Limb (tissue), 2 donors: ENCODE data around the gene RIOX2.
"Not testable (repeated sequence)": the region's sequence is repeated elsewhere in the genome, so short reads cannot be mapped to it uniquely, and the experiment has no call there.

Source experiments
- DNase-seq, 2 donors: peaks; one replicate each; pipeline ENCODE4 v3.0.0-alpha.2; 2016; ENCODE audit errors: extremely low spot score in 2 of 2

Gene RIOX2

DNA sequence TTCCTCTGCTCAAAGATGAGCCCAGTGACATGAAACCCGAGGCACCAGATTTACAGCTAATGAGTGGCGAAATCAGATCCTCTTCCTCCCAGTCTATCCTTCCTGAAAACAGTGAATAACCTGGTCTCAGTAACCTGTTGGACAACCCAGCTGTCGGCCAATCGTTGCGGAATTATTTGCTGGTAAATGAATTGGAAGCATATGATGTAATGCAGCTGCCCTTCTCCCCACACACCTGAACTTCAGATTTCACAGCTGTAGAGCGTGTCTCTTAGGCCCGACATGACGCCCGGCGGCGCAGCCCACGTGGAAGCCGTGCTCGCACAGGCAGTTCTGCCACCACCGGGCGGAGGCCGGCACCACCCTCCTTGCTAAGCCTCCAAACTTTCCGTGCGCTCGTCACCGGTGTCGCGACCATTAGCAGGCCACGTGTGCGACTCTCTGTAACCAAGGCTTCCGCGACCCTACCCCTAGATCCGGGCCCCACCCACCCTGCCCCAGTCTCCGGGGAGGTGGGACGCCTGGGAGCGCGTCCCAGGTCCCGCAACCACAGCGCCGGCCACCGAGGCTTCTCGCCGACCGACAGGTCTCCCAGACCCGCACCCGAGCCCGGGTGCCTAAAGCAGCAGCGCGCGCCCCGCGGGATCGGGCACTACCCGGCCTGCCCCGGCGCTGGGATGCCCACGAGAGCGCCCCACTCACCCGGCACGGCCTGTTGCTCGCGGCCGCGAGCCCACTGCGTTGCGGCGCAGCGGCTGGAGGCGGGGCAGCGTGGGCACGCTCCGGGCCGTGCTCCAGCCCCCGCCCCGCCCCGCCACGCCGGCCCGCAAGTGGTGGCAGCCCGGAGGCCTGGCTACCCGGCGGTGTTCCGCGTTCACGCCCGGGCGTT lies at the start of gene RIOX2:
Gene RIOX2 (minus strand): TSS at position 753 of the 889 bp plus-strand sequence. CDS start 4,838 bp downstream, outside the sequence.
- peak; percentile 51 to 77 for DNase-seq

DNA sequence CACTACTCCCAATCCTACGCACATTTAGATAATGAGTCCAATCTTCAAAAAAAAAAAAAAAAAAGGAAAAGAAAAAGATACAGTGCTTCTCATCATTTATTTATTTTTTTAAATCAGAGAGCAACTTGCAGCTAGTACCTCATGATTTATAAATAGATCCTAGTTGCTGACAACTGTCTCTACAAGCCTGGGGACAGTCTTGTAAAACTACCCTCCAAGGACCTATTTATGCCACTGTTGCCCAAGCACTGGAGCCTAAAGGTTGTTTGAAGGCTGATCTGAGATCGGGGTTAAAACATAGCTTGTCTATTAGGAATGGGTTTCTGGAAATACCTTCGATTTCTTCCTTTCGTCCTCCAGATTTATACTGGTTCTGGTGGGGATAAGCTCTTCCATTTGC lies 48.2 kb upstream of the RIOX2 start:
- no peak for DNase-seq

DNA sequence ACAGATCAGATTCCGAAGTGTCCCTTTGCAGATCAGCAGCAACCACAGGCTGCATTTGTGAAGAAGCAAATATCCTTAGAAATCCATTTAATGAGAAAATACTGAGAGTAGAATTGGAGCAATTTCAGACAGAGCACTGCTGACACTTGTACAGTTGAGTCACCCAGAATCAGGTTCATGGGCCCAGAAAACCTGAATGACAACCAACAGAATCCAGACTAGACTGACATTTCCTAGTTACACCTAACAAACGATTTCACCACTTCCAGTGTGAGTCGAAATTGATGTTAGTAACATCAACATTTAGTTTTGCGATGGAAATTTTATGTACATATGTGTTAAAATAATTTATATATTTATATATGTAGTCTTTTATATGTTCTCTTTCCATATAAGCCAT lies 46.1 kb upstream of the RIOX2 start:
- no peak for DNase-seq

DNA sequence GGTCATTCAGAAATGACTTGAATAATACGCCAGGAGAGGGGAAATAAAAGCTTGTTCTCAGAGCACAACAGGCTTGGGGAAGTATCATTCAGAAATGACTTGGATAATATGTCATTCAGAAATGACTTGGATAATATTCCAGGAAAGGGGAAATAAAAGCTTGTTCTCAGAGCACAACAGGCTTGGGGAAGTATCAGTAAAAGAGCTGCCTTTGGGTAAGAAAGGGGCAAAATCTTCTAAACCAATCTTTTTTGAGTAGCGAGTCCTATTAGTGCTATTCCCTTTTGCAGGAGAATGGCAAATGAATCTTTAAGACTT lies 42.0 kb upstream of the RIOX2 start:
- no peak for DNase-seq

DNA sequence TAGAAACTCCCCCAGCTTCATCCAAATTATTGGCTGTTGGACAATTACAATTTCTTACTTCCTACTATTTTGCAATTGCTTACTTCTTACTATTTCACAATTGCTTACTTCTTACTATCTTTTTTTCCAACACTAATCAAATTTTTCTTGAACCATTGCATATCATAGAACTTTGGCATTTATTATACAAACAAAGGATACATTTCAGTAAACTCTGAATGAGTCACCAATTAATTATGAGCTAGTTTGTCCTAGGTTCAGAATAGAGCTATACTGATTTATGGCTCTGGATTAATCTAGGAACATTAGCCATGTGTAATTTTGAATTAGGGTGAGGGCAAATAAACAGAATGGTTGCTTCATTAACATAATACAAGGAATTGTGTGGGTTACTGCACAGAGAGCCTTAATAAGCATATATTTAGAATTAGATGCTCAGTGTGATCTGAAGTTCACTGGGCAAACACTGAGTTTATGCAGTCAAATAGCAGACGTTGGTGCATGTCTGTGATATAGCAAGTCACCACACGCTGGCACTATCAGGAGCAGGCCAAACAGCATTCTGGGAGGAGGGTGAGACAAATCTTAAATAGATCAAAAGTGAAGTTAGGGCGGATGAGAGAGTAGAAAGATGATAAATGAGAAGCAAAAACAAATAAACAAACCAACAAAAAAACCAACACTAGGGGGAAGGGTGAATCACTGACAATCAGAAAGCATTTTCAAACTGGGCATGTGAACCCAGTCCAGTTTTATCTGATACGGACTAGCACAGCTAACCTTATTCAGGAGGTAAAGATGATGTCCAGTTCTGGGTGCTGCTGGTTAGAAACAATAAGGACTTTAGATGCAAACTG lies 41.4 kb upstream of the RIOX2 start:
- DNase-seq, result no peak

DNA sequence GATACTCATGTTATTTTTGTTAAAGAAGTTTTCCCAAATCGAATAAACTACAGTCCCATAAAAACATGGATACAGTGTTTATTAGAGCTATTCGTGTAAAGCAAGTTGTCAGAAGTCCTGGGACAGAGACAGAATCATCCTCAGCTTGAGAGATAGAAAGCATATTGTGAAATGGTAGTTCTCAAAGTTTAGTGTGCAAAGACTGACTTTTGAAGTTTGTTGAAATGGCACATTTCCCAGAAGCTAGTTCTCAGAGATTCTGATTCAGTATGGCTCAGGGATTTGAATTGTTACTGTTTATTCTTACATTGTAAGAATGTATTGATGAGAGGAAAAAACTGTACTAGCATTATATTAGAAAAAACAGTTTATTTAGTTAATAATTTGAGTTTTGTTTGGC lies 40.7 kb upstream of the RIOX2 start:
- peak in 1 of 2 donors; percentile 30 for DNase-seq

DNA sequence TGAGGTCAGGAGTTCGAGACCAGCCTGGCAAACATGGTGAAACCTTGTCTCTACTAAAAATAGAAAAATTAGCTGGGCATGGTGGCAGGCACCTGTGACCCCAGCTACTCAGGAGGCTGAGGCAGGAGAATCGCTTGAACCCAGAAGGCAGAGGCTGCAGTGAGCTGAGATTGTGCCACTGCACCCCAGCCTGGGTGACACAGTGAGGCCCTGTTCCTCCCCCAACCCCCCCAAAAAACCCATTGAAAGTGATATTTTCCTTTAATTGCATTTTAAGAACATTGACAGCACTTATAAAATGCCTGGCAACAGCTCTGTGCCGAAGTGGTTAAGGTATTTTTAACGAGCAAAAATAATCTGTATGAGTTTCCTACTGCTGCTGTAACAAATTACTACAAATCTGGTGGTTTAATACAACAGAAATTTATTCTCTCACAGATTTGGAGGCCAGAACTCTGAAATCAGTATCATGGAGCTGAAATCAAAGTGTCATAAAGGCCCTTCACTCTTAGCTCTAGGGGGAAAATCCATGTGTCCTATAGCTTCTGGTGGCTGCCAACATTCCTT lies 38.7 kb upstream of the RIOX2 start:
- DNase-seq, result not testable (repeated sequence)

DNA sequence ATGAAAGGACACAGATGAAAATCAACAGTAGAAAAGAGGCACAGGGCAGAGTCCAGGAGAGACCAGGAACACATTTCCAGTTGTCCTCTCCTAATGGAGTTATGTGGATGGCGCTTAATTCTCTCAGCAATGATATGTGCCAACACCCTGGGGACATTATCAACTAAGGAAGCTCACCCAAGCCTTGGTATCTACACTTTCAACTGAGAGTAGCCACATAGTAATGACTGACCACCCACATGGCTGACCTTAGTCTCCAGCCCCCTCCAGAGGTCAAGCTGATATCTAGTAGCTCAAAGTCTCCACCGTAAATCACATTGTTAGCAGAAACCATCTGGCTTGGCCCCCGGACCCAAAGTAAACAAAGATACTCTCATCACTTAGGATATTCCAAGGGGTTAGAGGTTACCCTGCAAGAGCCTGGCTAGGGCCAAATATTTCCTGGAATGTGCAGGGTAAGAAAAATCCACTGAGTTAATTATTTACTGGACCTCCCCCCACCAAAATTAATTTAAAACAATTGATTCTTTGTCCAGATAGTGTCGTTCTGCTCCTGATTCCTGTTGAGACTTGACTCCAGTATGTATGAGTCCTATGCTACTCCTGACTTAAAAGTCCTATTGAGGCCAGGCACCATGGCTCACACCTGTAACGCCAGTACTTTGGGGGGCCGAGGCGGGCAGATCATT lies 38.1 kb upstream of the RIOX2 start:
- DNase-seq, result no peak

DNA sequence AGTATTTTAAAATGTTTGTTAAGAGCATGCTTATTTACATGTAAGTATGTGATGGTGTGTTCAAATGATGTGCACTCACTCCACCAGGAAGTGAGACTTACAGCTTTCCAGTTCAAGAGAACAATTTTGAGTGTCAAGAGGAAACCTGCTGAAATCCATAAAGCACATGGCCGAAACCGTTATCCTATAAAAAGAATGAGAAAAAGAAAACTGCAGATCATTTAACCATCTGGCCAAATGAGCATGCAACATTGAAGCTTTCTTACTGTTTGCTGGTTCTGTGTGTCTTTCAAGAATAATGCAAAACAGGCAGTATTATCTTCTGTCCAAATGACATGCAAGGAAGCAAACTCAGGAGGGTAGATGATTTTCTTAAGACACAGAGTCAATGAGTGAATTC lies 36.6 kb upstream of the RIOX2 start:
- no peak for DNase-seq

DNA sequence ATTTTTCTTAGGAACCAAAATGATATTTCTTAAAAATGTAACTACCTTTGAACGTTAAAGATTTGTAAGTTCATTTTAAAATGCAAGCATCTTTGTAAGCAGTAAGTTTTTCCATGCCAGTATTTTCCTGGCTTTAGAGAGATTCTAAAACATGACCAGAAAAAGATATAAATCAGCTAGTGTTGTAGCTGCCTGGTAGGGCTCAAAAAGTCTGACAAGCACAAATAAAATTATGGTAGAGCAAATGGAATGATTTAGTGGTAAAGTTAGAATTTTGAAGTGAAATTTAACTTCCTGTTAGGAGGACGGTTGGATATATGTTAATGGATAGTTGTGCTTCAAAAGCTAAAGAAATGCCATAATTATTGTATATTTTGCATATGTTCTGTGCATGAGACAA lies 33.2 kb upstream of the RIOX2 start:
- no peak for DNase-seq

DNA sequence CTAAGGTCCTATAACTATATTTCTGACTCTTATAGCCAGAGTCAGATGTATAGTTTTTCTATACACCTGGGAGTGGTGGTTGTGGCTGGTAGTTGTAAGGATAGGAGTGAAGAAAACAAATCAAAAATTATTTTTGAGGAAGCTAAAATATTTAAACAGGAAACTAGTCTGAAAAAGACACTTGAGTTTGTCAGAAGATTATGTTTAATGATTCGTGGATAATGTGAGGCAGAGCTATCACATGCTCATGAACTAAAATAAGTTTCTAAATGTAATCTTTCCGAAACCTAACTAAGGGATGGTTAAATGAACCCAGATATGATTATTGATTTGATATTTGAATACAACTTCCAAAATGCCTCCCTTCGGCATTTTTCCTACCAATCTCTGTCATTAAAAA lies 32.5 kb upstream of the RIOX2 start:
- DNase-seq, result no peak

DNA sequence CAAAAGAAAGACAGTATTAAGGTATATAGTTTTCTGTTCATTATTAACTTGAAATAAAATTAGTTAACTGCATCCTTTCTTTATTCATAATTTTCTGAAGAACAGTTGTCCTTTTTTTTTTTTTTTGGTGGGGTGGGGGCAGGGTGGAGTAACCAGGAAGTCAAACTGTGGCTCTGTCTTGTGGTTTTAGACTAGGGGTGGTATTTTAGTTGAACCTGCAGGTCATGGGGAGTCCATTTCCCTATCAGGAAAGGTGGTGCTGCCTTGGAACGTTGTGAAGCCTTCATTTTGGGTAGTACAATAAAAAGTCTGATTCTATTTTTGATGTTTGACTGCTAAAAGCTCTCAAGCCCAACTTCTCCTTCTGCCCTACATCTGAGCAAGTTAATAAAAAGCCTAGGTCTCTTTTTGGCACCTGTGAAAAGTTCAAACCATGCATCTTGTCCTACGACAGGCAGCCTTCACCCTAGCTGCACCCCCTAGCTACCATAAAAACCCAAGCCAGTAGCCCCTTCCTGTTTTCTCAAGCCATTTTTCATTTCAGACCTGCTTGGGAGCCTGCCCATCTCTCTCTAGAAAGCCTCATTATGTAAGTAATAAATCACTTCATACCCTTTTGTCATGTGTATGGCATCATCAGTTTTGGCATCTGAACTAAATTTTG lies 31.2 kb upstream of the RIOX2 start:
- DNase-seq, result no peak

DNA sequence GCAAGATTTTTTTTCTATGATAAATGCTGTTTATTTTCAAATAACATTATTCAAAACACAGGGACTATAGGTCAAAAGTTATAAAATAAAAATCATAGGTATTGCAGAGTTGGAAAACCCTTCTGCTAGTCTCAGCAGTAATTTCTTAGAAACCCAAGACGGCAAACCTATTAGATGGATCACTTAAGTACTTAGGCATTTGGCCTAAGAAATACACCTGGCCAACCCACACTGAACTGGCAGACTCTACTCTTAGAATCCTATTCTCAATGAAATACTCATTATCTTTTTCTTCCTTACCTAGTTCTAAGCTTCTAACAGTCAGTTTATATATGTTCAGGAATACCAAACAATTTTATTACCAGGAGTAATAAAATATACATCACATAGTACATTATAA lies 30.5 kb upstream of the RIOX2 start:
- DNase-seq, result no peak

DNA sequence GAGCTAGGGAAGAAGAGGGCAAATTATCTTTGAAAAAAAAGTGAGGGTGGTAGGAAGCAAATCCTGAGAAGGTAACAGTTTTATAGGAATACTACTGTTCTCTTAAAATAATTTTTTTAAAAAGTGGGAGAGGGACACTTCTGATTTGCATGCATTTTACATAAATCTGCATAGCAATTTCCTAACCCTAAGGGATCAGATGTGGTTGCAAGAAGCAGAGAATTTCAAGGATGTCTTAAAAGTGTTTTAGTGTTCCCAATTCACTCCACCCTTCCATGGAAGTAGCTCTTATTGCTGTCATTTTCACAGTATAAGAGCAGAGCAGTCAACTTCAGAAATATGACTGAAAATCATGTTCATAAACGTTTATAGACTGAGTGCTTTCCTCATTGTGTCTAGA lies 27.8 kb upstream of the RIOX2 start:
- DNase-seq, result no peak

DNA sequence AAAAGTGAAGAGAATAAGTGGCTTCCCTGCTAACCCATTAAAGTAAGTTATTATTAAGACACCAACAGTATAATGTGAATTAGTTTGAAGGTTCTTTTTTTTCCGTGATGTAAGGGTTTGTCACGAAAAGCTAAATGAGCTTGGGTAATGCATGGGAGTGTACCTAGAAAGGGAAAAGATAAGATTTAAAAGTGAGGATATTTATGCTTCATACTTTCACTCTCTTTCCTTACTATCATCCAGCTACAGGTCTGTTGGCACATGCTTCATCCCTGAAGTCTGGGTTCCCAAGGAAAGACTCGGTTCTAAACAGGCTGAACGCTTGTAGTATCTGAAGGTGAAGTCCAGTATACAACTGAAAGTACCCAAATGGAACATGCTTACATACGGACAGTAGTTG lies 26.9 kb upstream of the RIOX2 start:
- DNase-seq, result no peak

DNA sequence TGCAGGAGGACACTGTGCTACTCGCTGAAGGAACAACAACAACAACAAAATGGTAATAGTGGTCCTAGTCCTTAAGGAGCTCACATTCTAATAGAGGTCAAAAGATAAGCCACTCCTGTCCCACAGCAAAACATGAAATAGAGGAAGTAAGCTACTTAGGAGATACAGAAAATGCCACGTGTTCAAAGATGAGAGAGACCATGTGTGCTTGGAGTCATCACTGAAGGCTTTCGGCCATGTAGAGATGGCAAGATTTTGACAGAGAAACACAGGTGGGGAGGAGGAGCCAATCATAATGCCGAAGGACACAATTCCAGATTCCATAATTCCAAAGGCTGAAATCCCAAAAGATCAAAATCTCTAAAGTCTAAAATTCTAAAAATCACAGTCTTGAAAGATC lies 24.8 kb upstream of the RIOX2 start:
- DNase-seq, result no peak

DNA sequence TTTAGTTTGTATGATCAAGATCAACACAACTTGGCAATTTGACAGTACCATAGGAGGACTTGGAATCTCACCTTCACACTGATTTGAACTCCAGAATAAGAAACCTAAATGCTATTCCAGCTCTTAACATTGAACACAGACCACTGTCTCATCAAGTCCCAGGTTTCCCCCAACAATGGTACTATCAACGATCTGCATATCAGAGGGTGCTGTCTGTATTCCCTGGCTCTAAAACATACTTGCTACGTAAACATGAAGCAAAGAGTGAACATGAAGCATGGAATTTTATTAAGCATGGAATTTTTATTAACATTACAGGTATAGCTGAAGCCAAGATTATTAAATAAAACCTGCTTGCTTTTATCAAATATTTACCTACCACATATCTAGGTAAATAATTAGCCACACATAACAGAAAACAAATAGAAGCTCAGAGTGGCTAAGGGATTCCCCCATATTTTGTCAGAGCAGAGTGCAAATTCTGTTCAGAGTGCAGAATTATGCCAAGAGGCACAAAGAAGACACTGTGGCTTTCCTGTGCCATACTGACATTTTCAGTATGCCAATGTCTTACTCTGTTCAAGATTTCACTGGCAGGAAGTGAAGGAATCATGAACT lies 22.2 kb upstream of the RIOX2 start:
- no peak for DNase-seq

DNA sequence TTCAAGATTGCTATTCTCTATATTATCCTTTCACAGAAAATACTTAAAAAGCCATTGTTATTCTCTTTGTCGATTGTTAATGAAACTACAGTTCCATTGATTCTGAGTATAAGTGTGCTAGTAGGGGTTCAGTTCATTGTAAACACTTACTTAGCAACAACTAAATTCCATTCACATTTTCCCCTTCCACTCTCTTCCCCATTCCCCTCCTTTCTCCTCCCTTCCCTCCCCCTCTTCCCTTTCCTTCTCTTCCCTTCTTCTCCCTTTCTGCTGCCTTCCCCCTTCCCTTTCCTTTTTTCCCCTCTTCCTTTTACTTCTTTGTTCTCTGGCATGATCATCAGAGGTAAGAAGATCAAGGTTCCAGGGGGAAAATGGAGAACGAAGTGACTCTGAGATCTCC lies 21.3 kb upstream of the RIOX2 start:
- DNase-seq, result no peak

DNA sequence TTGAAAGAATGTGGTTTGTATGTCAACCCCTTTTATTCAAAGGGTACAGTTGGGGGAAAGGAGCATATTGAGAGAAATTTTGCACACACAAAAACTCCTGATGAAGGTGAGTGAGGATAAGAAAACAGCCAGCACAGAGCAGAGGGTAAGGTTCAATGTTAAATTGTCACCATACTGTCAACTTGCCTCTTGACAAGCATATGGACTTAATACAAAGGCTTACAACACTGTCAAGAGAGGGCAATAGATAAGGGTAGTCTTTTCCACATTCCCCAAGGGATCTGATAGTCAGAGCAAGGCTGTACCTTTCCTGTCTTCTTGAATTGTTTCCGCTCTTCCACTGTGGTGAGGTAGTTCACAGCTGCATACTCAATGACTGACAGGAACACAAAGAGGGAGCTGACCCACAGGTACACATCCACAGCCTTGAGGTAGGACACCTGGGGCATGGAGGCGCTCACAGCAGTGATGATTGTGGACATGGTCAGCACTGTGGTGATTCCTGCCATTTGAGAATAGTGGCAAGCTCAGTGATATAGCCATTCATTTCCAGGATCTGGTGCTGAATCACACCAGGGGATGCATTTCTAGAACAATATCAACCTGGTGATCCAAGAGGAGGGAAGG lies 20.4 kb upstream of the RIOX2 start:
- DNase-seq, result no peak

DNA sequence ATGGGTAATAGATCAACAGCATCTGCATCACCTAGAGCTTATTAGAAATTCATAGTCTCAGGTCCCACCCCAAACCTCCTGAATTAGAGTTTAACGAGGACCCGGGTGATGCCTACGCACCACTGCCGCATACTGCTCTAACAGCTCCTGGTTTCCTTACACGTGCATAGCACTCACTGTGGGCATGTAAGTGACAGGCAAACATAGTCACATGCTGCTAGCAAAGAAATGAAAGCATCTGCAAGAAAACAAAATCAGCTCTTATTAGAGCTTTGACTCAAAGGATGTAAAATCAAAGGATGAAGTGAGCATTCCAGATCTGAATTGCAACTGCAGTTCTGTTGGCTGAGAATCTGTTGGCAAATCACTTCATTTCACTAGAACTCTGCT lies 19.1 kb upstream of the RIOX2 start:
- DNase-seq, result no peak
